Measurements from ENCODE around the gene RGL2.
A peak's percentile ranks its signal among the peaks of the same experiment; 100 is the strongest.

Gene RGL2

GRCh38 chr6:33321227-33321626 is 22.5 kb upstream of the RGL2 start:
- H3K4me3 ChIP-seq (replicated peaks; ENCODE audit: low read depth, low read length) = peak overlapping the region; percentile 85
- TF ChIP-seq CTCF (IDR thresholded peaks at IDR 0.05; ENCODE audit: low read depth, low read length, missing control alignments) = no peak
- no peak for DNase-seq (ENCODE audit: extremely low read depth, low read depth)

GRCh38 chr6:33320315-33321181 is 21.8 kb upstream of the RGL2 start:
- DNase-seq (ENCODE audit: extremely low read depth, low read depth) = peak; percentile 67

GRCh38 chr6:33319939-33320314 is 21.2 kb upstream of the RGL2 start:
- no peak for DNase-seq (ENCODE audit: extremely low read depth, low read depth)
- no peak for TF ChIP-seq CTCF (IDR thresholded peaks at IDR 0.05; ENCODE audit: low read depth, low read length, missing control alignments)
- H3K4me3 ChIP-seq (replicated peaks; ENCODE audit: low read depth, low read length) = peak overlapping the region; percentile 85

More at GRCh38 chr6:33320315-33321181, 21.8 kb upstream of the RGL2 start:
- no peak for TF ChIP-seq CTCF (IDR thresholded peaks at IDR 0.05; ENCODE audit: low read depth, low read length, missing control alignments)
- peak overlapping the region; percentile 85 for H3K4me3 ChIP-seq (replicated peaks; ENCODE audit: low read depth, low read length)

- H3K4me3 ChIP-seq (replicated peaks; ENCODE audit: low read depth, low read length) = peak overlapping the region; percentile 48
- no peak for DNase-seq (ENCODE audit: extremely low read depth, low read depth)
- TF ChIP-seq CTCF (IDR thresholded peaks at IDR 0.05; ENCODE audit: low read depth, low read length, missing control alignments) = no peak
Observed at GRCh38 chr6:33318426-33319073, 19.8 kb upstream of the RGL2 start.

GRCh38 chr6:33317669-33318425 is 19.1 kb upstream of the RGL2 start, which contains the start of gene ZBTB22:
Gene ZBTB22, minus strand, starts transcription at chr6:33317744. Its CDS starts 828 bp downstream, at chr6:33316916.
- TF ChIP-seq CTCF (IDR thresholded peaks at IDR 0.05; ENCODE audit: low read depth, low read length, missing control alignments) = no peak
- DNase-seq (ENCODE audit: extremely low read depth, low read depth) = peak; percentile 97

GRCh38 chr6:33317419-33317668 is 18.6 kb upstream of the RGL2 start:
- no peak for TF ChIP-seq CTCF (IDR thresholded peaks at IDR 0.05; ENCODE audit: low read depth, low read length, missing control alignments)
- DNase-seq (ENCODE audit: extremely low read depth, low read depth) = no peak
- peak overlapping the region; percentile 48 for H3K4me3 ChIP-seq (replicated peaks; ENCODE audit: low read depth, low read length)

More at GRCh38 chr6:33317669-33318425, 19.1 kb upstream of the RGL2 start, which contains the start of gene ZBTB22:
- H3K4me3 ChIP-seq (replicated peaks; ENCODE audit: low read depth, low read length) = peak within 1 kb of the TSS; percentile 48

All from HFF-Myc (cell line).